ENCODE measurements around the gene IL1RL2.

IL1RL2 gene

DNA sequence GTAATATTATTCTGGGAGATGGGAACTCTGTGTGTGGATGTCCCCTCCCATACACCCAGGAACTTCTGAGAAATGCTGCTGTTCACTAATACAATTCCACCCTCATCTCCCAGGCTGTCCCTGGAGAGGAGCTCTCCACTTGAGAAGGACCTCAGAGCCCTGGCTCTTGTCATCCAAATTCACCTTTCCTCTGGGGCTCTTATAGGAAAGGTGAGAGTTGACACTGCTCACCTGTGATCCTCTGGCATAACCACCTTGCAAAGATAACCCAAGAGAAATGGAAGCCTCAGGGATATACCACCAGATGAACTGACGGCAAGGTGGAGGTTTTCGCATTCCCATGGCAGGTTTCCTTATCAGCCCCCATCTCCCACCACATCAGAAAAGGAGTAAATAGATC is 52.0 kb downstream of the IL1RL2 start:
- DNase-seq (ENCODE audit: low read depth), result no peak

DNA sequence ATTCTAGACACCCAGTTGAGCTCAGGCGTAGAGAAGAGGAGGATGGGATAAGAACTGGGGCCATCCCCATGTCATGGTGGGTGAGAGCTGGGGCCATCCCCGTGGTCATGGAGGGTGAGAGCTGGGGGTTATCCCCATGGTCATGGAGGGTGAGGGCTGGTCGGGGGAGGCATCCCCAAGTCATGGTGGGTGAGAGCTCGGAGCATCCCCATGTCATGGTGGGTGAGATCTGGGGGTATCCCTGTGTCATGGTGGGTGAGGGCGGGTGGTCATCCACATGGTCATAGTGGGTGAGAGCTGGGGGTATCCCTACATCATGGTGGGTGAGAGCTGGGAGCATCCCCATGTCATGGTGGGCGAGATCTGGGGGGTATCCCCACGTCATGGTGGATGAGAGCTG is 52.5 kb downstream of the IL1RL2 start:
- DNase-seq (ENCODE audit: low read depth), result no peak

DNA sequence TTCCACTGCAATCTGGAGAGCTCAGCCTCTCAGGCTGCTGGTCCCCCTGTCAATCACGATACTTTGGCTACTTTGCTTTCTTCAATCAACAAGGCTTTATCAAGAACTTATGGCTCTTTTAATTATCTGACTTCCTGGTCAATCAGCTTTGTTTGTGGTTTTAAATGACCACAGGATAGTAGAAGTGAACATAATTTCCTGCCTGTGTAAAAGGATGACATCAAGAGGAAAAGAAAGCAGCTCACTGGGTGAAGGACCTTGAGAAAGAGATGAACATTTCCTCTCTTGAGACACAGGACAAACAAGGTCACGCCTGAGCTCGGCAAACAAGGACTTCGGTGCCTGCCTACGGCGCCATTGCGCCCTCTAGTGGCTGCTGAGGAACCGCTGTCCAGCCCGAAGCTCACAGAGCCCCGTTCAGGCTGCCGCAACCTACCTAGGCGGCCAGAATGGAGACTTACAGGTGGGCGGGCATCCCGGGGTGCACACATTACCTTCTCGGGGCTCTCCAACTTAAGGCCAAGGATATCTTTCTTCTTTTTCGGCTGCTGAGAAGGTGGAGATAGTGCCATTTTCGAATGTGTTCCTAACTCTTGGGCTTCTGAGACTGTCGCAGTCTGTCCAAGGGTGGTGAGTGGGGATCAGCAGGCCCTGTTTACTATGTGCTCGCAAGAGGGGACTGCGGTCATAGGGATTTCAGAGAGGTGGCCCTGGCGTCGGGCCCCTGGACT is 54.0 kb downstream of the IL1RL2 start:
- DNase-seq (ENCODE audit: low read depth), result peak; percentile 72

GRCh38 chr2:102241616-102242305 is 54.9 kb downstream of the IL1RL2 start:
- DNase-seq (ENCODE audit: low read depth), result no peak

DNA sequence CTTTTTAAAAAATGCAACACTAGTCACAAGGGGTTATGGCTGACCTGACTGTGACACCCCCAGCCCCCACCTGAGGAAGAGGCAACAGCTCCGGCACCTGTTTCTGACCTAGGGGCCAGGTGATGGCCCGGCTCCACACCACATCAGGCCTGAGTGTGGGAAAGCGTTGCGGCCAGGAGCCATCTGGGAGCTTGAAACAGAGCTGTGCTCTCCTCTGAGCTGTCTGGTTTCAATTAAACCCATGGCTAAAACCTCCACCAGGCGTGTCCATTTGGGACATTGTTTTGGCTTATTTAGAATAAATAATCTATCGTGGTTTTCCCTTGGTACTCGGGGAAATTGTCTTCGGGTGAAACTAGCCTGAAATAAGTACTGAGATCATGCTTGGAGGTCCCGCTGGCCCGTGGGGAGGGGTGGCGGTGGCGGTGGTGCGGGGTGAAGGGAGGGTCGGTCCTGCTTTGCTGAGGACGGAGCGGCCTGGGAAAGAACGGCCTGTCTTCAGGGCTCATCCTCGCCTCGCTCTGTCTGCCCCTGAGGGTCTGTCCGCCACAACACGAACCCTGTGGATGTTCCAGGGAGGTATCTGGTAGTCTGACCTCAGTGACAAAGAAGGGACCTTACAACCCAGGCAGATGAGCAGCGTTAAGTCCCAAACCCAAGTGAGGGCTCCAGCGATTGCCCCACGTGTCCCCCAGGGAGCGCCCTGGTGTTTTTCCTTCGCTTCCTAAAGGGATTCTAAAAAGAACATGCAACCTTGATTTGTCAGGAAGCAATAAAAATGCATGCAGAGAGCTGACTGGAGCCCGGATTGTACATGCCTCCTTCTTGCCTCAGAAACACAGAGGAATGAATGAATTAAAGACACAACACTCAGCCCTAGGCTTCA is 58.7 kb downstream of the IL1RL2 start:
- DNase-seq (ENCODE audit: low read depth), result no peak

- DNase-seq (ENCODE audit: low read depth), result no peak
These were observed 63.5 kb downstream of the IL1RL2 start for GRCh38 chr2:102250278-102250821.

- no peak for DNase-seq (ENCODE audit: low read depth)
These were observed 64.4 kb downstream of the IL1RL2 start for GRCh38 chr2:102251042-102251848.

DNA sequence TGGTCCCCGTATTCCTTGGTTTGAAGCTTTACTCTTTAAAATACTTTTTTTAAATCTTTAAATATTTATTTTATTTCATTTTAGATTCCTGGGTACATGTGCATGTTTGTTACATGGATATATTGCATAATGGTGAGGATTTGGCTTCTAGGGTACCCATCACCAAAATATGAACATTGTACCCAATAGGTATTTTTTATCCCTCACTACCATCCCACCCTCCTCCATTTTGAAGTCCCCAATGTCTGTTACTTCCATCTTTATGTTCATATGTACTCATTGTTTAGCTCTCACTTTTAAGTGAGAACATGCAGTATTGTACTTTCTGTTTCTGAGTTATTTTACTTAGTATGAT is 65.0 kb downstream of the IL1RL2 start:
- no peak for DNase-seq (ENCODE audit: low read depth)

DNA sequence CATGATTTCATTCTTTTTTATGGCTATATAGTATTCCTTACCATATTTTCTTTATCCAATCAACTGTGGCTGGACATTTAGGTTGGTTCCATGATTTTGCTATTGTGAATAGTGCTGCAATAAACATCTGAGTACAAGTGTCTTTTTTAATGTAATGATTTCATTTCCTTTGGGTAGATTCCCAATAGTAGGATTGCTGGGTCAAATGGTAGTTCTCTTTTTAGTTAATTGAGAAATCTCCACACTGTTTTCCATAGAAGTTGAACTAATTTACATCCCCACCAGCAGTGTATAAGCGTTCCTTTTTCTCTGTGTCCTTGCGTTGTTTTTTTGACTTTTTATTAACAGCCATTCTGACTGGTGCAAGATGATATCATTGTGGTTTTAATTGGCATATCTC is 65.4 kb downstream of the IL1RL2 start:
- no peak for DNase-seq (ENCODE audit: low read depth)

DNA sequence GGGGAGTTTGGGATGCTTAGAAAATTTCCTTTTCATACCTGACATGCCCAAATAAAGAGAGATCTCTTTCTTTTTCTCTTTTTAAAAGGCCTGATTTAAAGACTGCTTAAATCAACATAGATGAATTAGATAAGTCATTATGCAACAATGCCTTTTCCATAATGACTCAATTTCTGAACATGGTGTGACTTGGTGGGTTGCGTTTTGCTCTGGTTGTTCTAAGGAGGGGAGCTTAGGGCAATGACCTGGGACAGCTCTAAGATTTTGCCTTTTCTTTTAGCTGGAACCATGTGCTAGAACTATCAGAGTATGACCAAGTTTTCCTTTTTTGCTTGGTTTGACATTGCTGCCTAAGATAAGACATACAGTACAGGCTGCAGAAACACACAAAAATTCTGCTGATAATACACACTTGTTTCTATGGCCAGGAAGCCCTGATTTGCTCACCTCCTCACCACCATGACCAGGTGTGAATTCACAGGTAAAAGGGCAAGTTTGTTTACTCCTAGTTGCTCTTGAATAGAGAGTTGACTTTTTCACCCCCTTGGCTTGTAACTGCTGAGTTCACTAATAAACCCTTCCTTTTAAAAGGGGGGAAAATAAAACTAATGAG is 66.4 kb downstream of the IL1RL2 start:
- DNase-seq (ENCODE audit: low read depth), result no peak

GRCh38 chr2:102253753-102254150 is 66.9 kb downstream of the IL1RL2 start:
- DNase-seq (ENCODE audit: low read depth), result no peak

DNA sequence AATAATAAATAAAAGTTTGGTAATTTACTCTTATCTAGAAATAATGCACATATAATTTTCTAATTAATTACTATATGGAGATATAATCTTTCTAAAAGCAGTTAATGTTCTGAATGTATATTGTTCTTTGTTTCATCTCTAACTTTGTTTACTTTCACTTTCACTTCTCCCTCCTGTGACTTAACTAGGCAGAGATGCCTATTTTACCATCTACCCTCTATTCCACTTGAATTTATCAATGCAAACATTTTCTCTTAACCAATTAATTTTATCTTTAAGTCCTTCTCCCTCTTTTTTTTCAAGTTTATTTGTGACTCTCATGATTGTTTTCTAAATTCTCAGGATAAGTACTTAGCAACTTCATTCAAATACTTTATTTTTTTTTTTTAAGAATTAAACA is 69.5 kb downstream of the IL1RL2 start:
- no peak for DNase-seq (ENCODE audit: low read depth)

DNA sequence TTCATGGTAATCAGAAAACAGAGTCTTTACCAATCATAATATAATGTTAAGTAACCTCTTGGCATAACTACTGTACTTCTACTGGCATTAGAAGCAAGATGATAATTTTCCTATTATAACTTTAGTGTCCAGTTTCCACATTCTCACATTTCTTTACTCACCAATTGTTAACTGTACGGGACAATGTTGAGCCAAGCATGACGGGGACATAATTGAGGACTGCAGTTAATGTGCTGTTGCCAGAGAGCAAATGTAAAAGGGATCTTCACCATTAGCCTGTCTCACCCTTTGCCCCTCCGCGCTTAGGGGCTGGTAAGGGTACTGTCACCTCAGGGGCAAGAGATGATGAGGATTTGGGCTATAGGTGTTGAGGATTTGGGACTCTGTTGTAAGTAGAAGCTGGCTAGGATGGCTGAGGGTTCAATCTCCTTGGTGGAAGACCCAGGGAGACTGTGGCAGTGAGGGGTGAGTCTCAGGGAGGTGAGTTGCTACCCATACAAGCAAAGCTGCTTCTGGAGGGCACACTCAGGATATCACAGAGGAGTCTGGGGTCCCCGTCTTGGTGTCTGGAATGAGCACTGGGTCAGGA is 70.1 kb downstream of the IL1RL2 start:
- DNase-seq (ENCODE audit: low read depth), result no peak

DNA sequence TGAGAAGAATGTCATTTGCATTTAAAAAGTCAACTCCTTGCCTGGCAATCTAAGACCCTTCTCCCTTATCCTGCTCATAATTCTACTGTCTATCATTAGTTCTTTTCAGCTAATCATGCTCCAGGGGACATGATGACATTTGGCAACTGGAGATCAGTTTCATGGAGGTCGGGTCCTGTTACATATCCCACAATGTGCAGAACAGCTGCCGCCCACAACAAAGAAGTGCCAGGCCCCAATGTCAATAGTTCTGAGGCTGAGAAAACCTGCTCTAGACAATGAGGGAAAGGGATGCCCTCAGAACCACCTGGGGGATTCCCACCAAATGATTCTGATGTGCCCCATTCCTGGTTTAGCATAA is 71.2 kb downstream of the IL1RL2 start:
- no peak for DNase-seq (ENCODE audit: low read depth)

DNA sequence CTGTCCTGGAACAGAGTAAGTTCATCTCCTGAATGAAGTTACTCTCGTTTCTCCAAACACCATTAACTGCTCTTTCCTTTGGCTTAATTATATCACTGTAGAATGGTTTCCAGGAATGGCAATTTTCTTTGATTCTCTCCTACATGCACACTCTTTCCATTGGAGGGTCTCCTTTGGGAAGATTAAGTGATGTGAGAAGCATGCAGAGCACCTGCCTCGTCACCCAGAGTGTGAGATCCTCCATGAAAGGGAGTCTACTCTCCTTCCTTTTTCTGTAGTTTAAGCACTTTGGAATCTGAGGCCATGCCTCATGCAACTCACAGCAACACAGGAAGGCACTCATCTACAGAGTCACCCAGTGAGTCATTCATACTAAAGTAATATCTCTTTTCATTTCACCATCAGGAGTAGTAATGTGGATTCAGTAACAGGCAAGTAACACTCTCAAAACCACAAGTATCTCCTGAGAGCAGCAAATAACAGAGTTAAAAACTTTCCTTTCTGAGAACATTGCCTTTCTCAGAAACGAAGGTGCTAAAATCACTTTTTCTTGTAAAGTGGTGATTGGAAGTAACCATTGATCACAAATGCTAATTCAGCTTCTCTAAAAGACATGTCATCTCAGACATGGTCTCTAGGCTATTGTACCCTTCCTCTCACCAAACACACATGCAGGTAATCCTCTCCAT is 71.7 kb downstream of the IL1RL2 start:
- DNase-seq (ENCODE audit: low read depth), result peak; percentile 82

DNA sequence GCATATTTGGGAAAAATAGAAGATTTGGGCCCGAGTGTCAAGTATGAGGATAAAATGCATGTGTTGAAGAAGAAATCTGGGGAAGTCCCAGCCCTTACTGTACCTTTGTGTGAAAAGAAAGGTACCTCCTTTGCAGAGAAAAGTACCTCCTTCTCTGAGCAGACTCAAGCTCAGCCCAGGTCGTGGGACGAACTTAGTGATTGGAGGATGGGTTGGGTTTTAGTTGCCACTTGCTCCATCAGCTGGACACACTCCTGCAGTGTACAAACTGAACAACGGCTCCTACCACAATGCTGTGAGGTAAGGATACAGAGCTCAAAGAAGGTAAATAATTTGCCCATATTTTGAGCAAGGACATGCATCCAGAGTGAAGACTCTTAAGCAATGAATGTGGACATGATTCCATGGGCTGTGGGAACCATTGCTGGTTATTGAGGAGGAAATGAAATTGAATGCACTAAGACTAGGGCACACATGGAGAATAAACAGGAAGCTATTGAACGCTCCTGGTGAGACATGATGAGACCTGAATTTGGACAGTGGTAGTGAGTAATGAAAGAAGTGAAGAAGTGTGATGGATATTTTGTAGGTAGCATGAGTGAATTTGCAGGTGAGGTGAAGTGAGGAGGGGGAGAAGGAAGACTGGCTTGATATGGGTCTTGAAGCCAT is 74.8 kb downstream of the IL1RL2 start:
- no peak for DNase-seq (ENCODE audit: low read depth)

DNA sequence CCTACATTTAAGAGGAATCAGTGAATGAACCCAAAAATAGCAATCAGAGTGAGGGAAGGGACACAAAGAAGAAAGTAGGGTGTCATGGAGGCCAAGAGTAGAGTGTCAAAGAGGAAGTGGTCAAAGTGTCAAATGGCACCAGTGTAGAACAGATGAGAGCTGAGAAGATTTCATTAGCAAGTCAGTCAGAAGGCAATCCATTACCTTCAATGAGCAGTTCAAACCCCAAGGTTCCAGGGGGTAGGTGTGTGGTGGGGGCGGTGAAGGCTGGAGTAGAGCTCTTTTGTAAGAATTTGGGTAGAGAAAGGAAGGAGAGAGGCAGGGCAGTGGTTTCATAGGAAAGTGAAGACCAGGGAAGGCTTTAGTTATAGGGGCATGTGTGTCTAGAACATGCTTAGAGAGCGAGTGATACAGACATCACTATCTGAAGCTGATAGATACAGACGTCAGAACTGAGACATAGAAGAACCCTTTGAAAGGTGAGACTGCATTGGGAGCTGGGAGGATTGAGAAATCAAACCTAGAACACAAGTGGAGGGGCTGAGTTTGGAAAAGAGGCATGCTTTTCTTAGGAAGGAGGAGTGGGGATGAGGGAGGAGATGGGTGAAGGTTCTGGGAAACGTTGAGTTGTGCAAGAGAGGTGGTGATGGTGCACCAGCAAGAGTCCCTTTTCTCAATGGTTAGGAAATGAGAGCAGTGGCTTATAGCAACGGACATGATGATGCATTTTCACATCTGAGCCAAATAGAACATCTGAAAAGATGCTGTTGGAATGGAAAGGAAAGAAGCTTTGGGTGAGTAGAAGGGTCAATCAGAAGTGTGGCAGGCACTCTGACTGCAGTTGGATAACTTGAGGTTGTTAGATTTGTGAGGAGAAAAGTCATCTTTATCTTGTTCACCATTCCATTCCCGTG is 75.7 kb downstream of the IL1RL2 start:
- no peak for DNase-seq (ENCODE audit: low read depth)

DNA sequence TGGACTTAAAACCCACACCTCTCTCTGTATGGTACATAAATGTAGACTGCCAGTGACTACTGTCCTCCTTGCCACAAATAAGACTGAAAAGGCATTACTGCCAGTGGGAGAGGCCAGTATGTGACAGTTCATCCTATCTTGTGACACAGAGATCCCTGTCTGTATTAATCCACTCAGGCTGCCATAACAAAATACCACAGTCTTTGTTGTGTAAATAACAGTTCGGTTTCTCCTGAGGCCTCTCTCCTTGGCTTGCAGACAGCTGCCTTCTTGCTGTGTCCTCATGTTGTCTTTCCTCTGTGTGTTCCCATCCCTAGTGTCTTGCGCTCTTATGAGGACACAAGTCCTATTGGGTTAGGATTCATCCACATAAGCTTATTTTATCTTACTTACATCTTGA is 78.1 kb downstream of the IL1RL2 start:
- DNase-seq (ENCODE audit: low read depth), result no peak

DNA sequence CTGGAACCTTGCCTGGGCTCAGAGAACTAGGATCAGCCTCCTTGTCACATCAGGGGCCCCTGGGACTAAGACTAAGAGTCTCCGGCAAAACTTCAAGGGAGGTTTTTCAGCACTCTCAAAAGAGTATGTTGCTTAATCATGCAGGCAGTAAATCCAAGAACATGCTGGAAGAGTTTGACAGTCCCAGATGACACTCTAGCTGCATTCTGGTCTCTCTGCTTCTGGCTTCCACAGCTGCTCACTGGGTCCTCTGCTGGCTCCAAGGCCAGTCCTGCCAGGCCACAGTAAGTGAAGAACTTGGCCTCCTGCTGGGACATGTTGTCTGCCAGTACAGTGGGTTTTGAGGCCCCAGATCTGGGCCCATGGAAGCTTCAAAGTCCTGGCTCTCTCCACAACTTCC is 79.4 kb downstream of the IL1RL2 start:
- no peak for DNase-seq (ENCODE audit: low read depth)

All from HS-5 (cell line).